HepG2 (cell line): ENCODE measurements around the gene VPS13D. TPM values are rescaled to one million over a fixed set of nuclear protein-coding genes. Genes with fewer than 3 reads are reported as not detected.

ENCODE experiments used
- ASH2L ChIP-seq: fragments of 300-600, 200-600 bp; sonication (generic); IDR thresholded peaks from 2 replicates; pipeline ENCODE4 v1.7.0; 2017; ENCODE audit warnings: low read depth, mild to moderate bottlenecking, moderate library complexity, mixed read lengths, low read length; ENCODE audit not compliant: insufficient read length
- KAT7 ChIP-seq: IDR thresholded peaks from 2 replicates; pipeline ENCODE4 v1.6.1; 2018; ENCODE audit warnings: borderline replicate concordance, missing compliant biosample characterization
- KLF12 ChIP-seq: sonication (generic); formaldehyde crosslinking; IDR thresholded peaks from 2 replicates; pipeline ENCODE4 v1.4.0; 2020; ENCODE audit warnings: missing genetic modification reagents, borderline replicate concordance
- NR2F6 ChIP-seq, 2 experiments: IDR thresholded peaks; 2 replicates each; pipeline ENCODE4 v1.6.1; 2016; ENCODE audit warnings: antibody characterized with exemption in 1 of 2, mild to moderate bottlenecking in 1 of 2
- REPIN1 ChIP-seq: sonication (generic); formaldehyde crosslinking; IDR thresholded peaks from 2 replicates; pipeline ENCODE4 v1.8.0; 2022; ENCODE audit warnings: missing genetic modification reagents, low read depth, mild to moderate bottlenecking, borderline replicate concordance
- YEATS2 ChIP-seq: sonication (generic); formaldehyde crosslinking; IDR thresholded peaks from 2 replicates; pipeline ENCODE4 v1.4.0; 2020; ENCODE audit warnings: missing genetic modification reagents, borderline replicate concordance
- ZBTB7B ChIP-seq: sonication (generic); formaldehyde crosslinking; IDR thresholded peaks from 2 replicates; pipeline ENCODE4 v1.4.0; 2020; ENCODE audit warnings: missing genetic modification reagents
- ZNF501 ChIP-seq: sonication (generic); formaldehyde crosslinking; IDR thresholded peaks from 2 replicates; pipeline ENCODE4 v1.5.1; 2020; ENCODE audit warnings: mild to moderate bottlenecking, moderate library complexity, missing genetic modification reagents
- ZNF569 ChIP-seq: sonication (generic); formaldehyde crosslinking; IDR thresholded peaks from 2 replicates; pipeline ENCODE4 v1.5.0; 2020; ENCODE audit warnings: mild to moderate bottlenecking, missing genetic modification reagents, moderate library complexity, borderline replicate concordance
- polyA plus RNA-seq, 8 experiments: library from polyadenylated mRNA; depleted of rRNA in 3 of 8; stranded (reverse) in 7 of 8; unstranded in 1 of 8; fragments of >200 nt; fragmentation: Illumina TruSeq in 4 of 8; extraction: Trizol in 4 of 8; gene quantifications; 2 replicates each; pipeline versions ENCODE4 v1.2.1 to v1.2.3, GENCODE V29; 2011 to 2016; ENCODE audit warnings: low read depth in 4 of 8, missing spikeins in 1 of 8, mixed read lengths in 1 of 8; ENCODE audit not compliant: insufficient read depth in 1 of 8
- total RNA-seq, 5 experiments: library from RNA; depleted of rRNA; stranded (reverse); fragments of >200 nt; fragmentation: Illumina TruSeq; extraction: Trizol; gene quantifications; 2 replicates each; pipeline ENCODE4 v1.2.3, GENCODE V29; 2016; ENCODE audit warnings: low read depth in 1 of 5
- TF ChIP-seq, protein P1 (sequence below): sonication (generic); formaldehyde crosslinking; IDR thresholded peaks from 2 replicates; pipeline ENCODE4 v1.4.0; 2020; ENCODE audit warnings: missing genetic modification reagents, borderline replicate concordance
- TF ChIP-seq, protein P2 (sequence below): sonication (generic); formaldehyde crosslinking; IDR thresholded peaks from 2 replicates; pipeline ENCODE4 v1.4.0; 2020; ENCODE audit warnings: missing genetic modification reagents

Gene VPS13D
- total and polyA plus RNA-seq, 2 of the 13 experiments (the other 11 are each of a cell fraction or from before 2014, with no cell fraction given) = 8.6 to 13.9 TPM

DNA sequence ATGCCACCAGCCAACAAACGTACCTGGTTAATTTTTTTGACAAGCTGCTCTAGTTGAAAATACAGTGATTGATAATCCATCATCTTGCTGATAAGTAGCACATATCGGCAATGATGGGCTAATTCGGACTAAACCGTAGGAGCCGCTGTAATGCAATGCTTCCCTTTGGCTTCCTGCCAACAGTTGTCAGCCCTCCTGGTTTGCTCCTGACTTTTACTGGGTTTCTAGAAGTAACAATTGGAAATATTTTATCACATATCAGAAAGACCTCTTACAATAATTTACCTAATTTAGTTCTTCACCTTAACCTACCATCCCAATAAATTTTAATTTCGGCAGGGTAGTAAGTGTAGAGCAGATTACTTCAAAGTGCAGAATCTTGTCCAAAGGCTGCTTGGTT is 239.7 kb downstream of the VPS13D start (continued):
- no peak for TF ChIP-seq ZNF501 (CRISPR knock-in tag)
- no peak for TF ChIP-seq YEATS2 (CRISPR knock-in tag)
- TF ChIP-seq ZNF569 (CRISPR knock-in tag) = no peak
- no peak for TF ChIP-seq ZBTB7B (CRISPR knock-in tag)
- no peak for TF ChIP-seq KAT7 (CRISPR knock-in tag)
- no peak for TF ChIP-seq NR2F6 (IDR thresholded peaks at IDR 0.05)
- no peak for TF ChIP-seq NR2F6 (CRISPR knock-in tag; IDR thresholded peaks at IDR 0.05)
- TF ChIP-seq, protein P1, sequence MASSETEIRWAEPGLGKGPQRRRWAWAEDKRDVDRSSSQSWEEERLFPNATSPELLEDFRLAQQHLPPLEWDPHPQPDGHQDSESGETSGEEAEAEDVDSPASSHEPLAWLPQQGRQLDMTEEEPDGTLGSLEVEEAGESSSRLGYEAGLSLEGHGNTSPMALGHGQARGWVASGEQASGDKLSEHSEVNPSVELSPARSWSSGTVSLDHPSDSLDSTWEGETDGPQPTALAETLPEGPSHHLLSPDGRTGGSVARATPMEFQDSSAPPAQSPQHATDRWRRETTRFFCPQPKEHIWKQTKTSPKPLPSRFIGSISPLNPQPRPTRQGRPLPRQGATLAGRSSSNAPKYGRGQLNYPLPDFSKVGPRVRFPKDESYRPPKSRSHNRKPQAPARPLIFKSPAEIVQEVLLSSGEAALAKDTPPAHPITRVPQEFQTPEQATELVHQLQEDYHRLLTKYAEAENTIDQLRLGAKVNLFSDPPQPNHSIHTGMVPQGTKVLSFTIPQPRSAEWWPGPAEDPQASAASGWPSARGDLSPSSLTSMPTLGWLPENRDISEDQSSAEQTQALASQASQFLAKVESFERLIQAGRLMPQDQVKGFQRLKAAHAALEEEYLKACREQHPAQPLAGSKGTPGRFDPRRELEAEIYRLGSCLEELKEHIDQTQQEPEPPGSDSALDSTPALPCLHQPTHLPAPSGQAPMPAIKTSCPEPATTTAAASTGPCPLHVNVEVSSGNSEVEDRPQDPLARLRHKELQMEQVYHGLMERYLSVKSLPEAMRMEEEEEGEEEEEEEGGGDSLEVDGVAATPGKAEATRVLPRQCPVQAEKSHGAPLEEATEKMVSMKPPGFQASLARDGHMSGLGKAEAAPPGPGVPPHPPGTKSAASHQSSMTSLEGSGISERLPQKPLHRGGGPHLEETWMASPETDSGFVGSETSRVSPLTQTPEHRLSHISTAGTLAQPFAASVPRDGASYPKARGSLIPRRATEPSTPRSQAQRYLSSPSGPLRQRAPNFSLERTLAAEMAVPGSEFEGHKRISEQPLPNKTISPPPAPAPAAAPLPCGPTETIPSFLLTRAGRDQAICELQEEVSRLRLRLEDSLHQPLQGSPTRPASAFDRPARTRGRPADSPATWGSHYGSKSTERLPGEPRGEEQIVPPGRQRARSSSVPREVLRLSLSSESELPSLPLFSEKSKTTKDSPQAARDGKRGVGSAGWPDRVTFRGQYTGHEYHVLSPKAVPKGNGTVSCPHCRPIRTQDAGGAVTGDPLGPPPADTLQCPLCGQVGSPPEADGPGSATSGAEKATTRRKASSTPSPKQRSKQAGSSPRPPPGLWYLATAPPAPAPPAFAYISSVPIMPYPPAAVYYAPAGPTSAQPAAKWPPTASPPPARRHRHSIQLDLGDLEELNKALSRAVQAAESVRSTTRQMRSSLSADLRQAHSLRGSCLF = no peak
- no peak for TF ChIP-seq ASH2L
- TF ChIP-seq, protein P2, sequence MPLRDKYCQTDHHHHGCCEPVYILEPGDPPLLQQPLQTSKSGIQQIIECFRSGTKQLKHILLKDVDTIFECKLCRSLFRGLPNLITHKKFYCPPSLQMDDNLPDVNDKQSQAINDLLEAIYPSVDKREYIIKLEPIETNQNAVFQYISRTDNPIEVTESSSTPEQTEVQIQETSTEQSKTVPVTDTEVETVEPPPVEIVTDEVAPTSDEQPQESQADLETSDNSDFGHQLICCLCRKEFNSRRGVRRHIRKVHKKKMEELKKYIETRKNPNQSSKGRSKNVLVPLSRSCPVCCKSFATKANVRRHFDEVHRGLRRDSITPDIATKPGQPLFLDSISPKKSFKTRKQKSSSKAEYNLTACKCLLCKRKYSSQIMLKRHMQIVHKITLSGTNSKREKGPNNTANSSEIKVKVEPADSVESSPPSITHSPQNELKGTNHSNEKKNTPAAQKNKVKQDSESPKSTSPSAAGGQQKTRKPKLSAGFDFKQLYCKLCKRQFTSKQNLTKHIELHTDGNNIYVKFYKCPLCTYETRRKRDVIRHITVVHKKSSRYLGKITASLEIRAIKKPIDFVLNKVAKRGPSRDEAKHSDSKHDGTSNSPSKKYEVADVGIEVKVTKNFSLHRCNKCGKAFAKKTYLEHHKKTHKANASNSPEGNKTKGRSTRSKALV = no peak
- no peak for TF ChIP-seq REPIN1 (CRISPR knock-in tag)
- no peak for TF ChIP-seq KLF12
